ENCODE measurements around the gene CHST3.

Gene CHST3

GRCh38 chr10:72035252-72035887, 71.2 kb downstream of the CHST3 start:
- DNase-seq, result no peak

GRCh38 chr10:72037266-72037665, 73.1 kb downstream of the CHST3 start:
- no peak for DNase-seq

- DNase-seq, result no peak
Measured at GRCh38 chr10:72037811-72038210, 73.6 kb downstream of the CHST3 start.

GRCh38 chr10:72038458-72039001, 74.3 kb downstream of the CHST3 start:
- no peak for DNase-seq

- no peak for DNase-seq
Measured at GRCh38 chr10:72039377-72039776, 75.2 kb downstream of the CHST3 start.

- no peak for DNase-seq
Measured at GRCh38 chr10:72041491-72041890, 77.3 kb downstream of the CHST3 start.

GRCh38 chr10:72043016-72043834, 79.0 kb downstream of the CHST3 start:
- DNase-seq, result no peak

- DNase-seq, result no peak
Measured at GRCh38 chr10:72044417-72045041, 80.3 kb downstream of the CHST3 start.

- no peak for DNase-seq
Measured at GRCh38 chr10:72045586-72045985, 81.4 kb downstream of the CHST3 start.

GRCh38 chr10:72048450-72049124, 84.4 kb downstream of the CHST3 start:
- DNase-seq, result peak; percentile 96

- no peak for DNase-seq
Measured at GRCh38 chr10:72049472-72049871, 85.3 kb downstream of the CHST3 start.

- no peak for DNase-seq
Measured at GRCh38 chr10:72049969-72050781, 86.0 kb downstream of the CHST3 start.

- no peak for DNase-seq
Measured at GRCh38 chr10:72050873-72051272, 86.7 kb downstream of the CHST3 start.

- no peak for DNase-seq
Measured at GRCh38 chr10:72053690-72054089, 89.5 kb downstream of the CHST3 start.

GRCh38 chr10:72056113-72056512, 91.9 kb downstream of the CHST3 start:
- DNase-seq, result no peak

- DNase-seq, result no peak
Measured at GRCh38 chr10:72056932-72057751, 92.9 kb downstream of the CHST3 start.

- DNase-seq, result no peak
Measured at GRCh38 chr10:72058347-72058898, 94.2 kb downstream of the CHST3 start.

GRCh38 chr10:72058989-72059842, 95.0 kb downstream of the CHST3 start:
- DNase-seq, result peak; percentile 54 to 61

- DNase-seq, result no peak
Measured at GRCh38 chr10:72059843-72060822, 95.9 kb downstream of the CHST3 start.

All from activated T-cell treated with anti-CD3 and anti-CD28 coated beads, Interleukin-2, amount 50 U/mL, for 48 hours (primary cell).